ENCODE results near the gene WDR91. TPM values are rescaled to one million over a fixed set of nuclear protein-coding genes. Genes with fewer than 3 reads are reported as not detected.

The WDR91 gene
- total and polyA plus RNA-seq, 11 donors, result 3.0 to 11.4 (median 5.7) TPM

GRCh38 chr7:135232720-135233119 is 21.4 kb upstream of the WDR91 start:
- no peak for DNase-seq
- peak in 1 of 12 donors; percentile 12 for TF ChIP-seq CTCF (IDR thresholded peaks at IDR 0.05)
- no peak for TF ChIP-seq POLR2A (IDR thresholded peaks at IDR 0.05)
- 85 to 92% (median 87%) methylated on average over 13 of the region's 13 CpGs for WGBS, 4 donors
- no peaks in the 10 kb centered on the region for H3K36me3 ChIP-seq
- intact Hi-C loops (cut with DNase I), result no loop called here
- peak in 1 of 4 donors; percentile 26 for ATAC-seq
- no peak overlapping the region for H3K27ac ChIP-seq
- peaks cover 0 to under 1% (median 0%) of the 10 kb centered on the region in 9 donors for H3K27me3 ChIP-seq
- H3K4me1 ChIP-seq, result no peaks in the 10 kb centered on the region
- H3K9me3 ChIP-seq, result no peaks in the 10 kb centered on the region
- no peak overlapping the region for H3K4me3 ChIP-seq

- DNase-seq (no peak), ATAC-seq (no peak)
- Histone ChIP-seq H3K36me3 (no peaks in the 10 kb centered on the region), H3K9me3 (no peaks in the 10 kb centered on the region), H3K27ac (no peak overlapping the region), H3K27me3 (no peaks in the 10 kb centered on the region), H3K4me3 (no peak overlapping the region), H3K4me1 (no peaks in the 10 kb centered on the region)
- TF ChIP-seq CTCF (IDR thresholded peaks at IDR 0.05) (no peak), POLR2A (IDR thresholded peaks at IDR 0.05) (no peak)
- WGBS, 4 donors, result 93 to 98% (median 96%) methylated on average over 6 of the region's 6 CpGs
- intact Hi-C loops (cut with DNase I), result no loop called here
Observed at GRCh38 chr7:135232087-135232486, 20.8 kb upstream of the WDR91 start.

- intact Hi-C loops (cut with DNase I), result no loop called here
- Histone ChIP-seq H3K4me1 (no peaks in the 10 kb centered on the region), H3K4me3 (no peak overlapping the region), H3K36me3 (no peaks in the 10 kb centered on the region), H3K9me3 (no peaks in the 10 kb centered on the region), H3K27ac (no peak overlapping the region), H3K27me3 (no peaks in the 10 kb centered on the region)
- DNase-seq (no peak), ATAC-seq (no peak)
- TF ChIP-seq CTCF (IDR thresholded peaks at IDR 0.05), result no peak
- TF ChIP-seq POLR2A (IDR thresholded peaks at IDR 0.05), result no peak
Observed at GRCh38 chr7:135231686-135232085, 20.4 kb upstream of the WDR91 start.

DNA sequence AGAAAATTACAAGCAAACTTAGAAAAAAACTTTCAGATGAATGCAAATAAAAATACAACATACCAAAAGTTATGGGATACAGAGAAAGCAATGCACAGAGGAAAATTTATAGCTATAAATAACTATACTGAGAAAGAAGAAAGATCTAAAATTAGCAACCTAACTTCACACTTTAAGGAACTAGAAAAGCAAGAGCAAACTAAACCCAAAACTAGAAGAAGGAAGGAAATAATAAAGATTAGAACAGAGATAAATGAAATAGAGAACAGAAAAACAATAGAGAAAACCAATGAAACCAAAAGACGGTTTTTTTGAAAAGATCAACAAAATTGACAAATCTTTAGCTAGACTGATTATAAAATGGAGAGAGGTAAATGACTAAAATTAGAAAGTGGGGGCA is 12.7 kb upstream of the WDR91 start:
- no peak for ATAC-seq

More for the DNA sequence above, 12.7 kb upstream of the WDR91 start:
- no peak overlapping the region for H3K27ac ChIP-seq
- H3K4me3 ChIP-seq, result no peak overlapping the region
- WGBS, 4 donors, result 49 to 74% (median 51%) methylated on average over 1 of the region's 1 CpG
- DNase-seq, result no peak
- H3K9me3 ChIP-seq, result peaks cover 0 to 6% (median 0%) of the 10 kb centered on the region in 12 donors
- peaks cover 0 to 7% (median 0%) of the 10 kb centered on the region in 12 donors for H3K4me1 ChIP-seq
- no peaks in the 10 kb centered on the region for H3K36me3 ChIP-seq
- H3K27me3 ChIP-seq, result peaks cover 0 to 15% (median 0%) of the 10 kb centered on the region in 9 donors
- intact Hi-C loops (cut with DNase I), result no loop called here
- no peak for TF ChIP-seq CTCF (IDR thresholded peaks at IDR 0.05)
- no peak for TF ChIP-seq POLR2A (IDR thresholded peaks at IDR 0.05)

All from heart left ventricle (tissue), 16 donors.